GM21381 (cell line): ENCODE data around the gene MT4.
"Not testable (repeated sequence)": the region's sequence is repeated elsewhere in the genome, so short reads cannot be mapped to it uniquely, and the experiment has no call there.

Source experiments
- ATAC-seq: cut with Tn5 transposase; IDR thresholded peaks from one replicate; pipeline ENCODE4 v1.9.1; 2021; ENCODE audit warnings: mild to moderate bottlenecking, moderate library complexity; ENCODE audit not compliant: unreplicated experiment

Gene MT4

DNA sequence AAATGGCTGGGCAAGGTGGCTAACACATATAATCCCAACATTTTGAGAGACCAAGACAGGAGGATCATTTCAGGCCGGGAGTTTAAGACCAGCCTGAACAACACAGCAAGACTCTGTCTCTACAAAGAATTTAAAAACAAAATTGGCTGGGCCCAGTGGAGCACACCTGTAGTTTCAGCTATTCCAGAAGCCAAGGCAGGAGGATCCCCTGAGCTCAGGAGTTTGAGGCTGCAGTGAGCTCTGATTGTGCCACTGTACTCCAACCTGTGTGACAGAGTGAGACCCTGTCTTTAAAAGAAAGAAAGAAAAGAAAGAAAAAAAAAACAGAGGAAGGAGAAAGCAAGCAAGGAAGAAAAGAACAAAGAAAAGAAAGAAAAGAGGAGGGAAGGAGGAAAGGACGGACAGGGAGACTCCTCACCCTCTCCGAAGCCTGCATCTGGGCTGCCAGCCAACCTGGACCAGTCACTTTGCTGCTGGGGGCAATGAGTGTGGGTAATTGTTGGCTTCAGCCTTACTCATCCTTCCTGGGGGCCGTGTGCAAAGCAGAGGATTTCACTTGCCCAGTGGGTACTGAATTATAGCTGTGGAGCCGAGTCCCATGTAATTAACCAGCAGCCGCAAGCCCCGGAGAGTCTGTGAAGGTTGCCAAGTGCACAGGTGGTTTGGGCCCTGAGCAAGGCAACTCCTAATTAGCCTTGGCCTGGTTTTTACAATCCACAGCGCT lies 6.7 kb upstream of the MT4 start:
- no peak for ATAC-seq

DNA sequence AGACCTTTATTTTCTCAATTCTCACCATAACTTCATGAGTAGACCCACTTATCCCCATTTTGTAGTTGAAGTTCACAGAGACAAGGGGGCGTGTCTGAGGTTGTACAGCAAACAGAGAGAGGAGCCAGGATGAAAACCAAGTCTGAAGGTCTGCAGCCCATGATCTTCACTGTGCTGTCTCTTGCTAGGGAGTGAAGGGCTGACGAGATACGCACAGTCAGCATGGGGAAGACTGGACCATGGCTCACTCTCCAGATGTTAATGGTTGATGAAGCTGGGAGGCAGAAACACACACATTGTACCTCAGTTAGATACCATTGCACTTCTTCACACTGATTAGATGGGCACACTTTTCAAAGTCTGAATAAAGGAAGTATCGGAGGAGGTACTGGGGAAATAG lies 5.8 kb upstream of the MT4 start:
- ATAC-seq = no peak

DNA sequence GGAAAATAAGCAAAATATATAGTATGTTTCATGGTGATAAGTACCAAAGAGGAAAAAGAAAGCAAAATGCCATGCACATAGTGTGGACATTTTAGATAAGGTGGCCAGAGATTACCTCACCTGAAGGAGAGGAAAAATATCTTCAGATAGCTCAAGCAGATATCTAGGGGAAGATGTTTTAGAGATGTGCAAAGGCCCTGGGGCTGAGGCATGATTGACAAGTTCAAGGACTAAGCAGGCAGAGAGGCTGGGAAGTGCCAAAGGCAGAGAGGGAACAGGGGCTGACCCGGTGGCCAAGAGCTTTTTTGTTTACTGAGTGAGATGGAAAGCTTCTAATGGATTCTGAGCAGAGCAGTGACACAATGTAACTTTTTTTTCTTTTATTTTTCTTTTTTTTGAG lies 4.4 kb upstream of the MT4 start:
- no peak for ATAC-seq

DNA sequence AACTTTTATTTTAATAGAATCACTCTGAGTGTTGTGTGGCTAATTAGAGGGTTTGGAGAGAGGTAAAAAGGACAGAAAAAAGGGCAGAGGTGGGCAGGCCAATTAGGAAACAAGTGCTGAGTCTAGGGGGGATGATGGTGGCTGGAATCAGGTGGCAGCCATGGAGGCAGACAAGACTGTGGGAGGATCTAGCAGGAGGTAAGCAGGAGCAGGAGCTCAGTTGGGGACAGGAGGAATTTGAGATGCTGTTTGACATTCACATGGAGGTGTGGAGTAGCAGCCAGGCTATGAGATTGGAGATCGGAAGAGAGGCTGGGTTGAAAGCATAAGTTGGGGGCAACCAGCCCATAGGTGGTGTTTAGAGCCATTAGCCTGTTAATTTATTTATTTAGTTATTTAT lies 3.7 kb upstream of the MT4 start:
- no peak for ATAC-seq

DNA sequence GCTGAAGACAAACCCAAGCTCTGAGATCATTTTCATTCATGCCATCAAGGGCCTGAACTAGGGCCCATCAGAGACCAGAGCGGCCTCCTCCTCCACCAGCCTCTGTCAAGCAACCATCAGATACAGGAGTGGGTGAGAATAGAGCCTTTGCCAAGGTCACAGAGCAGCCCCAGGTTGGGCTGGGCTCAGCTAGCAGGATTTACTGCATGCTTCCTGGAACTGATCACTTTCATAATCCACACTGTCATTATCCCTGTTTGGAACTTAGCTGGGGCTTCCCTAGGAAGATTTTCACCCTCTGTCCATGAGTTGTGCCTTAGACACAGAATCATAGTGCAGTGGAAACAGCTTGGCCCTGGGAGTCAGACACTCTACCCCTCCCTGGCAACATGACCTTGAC lies 5.1 kb downstream of the MT4 start:
- ATAC-seq = no peak

DNA sequence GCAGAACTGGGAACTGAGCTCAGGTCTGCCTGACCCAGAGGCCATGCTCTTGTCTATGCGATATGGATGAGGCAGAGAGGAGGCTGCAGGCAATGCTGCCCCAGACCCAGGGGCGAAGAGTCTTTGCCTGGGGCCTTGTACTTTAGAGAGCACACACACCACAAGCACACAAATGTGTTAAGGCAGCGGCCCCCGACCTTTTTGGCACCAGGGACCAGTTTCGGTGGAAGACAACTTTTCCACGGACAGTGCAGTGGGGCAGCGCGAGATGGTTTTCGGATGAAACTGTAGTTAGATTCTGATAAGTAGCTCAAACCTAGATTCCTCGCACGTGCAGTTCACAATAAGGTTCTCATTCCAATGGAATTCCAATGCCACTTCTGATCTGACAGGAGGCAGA lies 6.7 kb downstream of the MT4 start:
- no peak for ATAC-seq

DNA sequence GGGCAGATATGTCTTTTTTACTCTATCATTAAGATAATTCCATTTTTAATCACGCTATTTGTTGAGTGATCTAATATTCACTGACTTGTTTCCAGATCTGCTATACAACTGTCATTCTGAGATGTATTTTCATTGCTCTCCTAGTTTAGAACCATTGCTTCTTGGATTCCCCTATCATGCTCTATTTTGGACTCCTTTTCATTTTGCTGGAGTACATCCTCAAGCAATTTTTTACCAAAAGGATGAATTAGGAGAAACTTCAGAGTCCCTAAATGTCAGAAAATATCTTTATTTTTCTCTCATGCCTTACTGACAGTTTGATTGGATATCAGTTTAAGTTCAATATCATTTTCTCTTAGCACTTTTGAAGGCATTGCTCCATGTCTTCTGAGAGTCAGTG lies 9.8 kb downstream of the MT4 start:
- ATAC-seq = no peak

DNA sequence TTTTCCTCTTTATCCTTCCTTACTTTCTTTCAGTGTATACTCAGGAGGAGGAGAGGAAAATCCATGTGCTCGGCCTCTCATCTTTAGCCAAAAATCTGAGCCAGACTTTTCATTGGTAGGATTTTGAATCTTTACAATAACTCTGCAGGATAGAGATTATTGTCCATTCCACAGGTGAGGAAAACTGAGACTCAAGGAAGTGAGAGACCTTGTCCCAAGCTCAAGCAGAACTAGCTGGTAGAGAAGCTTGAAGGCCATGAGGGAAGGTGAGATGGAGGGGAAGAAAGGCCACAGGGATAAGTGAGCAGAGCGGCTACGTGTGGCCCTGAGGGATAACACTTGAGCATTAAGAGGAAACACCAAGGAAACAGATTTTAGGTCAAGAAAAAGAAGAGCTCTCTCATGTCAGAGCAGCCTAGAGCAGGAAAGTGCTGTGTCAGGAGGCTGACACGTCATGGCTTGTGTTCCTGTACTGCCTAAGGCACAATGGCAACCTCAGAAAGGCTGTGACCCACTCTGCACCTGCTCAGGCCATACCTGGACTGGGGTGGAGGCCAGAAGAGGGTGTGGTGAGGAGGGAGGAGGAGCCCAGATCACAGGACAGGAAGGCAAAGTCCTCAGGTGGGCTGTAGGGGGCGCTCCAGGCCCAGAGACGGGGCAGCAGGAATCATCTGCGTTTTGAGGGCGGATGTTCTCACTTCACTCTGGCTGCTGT lies 11.9 kb downstream of the MT4 start:
- ATAC-seq = peak; percentile 84

DNA sequence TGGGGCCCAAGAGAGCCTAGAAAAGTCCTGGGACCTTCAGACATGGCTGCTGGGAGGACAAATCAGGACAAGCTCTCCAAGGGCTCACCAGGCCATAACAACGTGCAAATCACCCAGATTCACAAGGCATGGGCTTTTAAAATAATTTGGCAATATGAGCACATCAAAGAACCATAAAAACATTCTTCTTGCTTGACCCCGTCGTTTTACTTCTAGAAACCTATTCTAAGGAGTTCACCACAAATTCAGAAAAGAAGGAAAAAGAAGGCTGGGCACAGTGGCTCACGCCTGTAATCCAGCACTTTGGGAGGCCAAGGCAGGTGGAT lies 12.4 kb downstream of the MT4 start:
- no peak for ATAC-seq

DNA sequence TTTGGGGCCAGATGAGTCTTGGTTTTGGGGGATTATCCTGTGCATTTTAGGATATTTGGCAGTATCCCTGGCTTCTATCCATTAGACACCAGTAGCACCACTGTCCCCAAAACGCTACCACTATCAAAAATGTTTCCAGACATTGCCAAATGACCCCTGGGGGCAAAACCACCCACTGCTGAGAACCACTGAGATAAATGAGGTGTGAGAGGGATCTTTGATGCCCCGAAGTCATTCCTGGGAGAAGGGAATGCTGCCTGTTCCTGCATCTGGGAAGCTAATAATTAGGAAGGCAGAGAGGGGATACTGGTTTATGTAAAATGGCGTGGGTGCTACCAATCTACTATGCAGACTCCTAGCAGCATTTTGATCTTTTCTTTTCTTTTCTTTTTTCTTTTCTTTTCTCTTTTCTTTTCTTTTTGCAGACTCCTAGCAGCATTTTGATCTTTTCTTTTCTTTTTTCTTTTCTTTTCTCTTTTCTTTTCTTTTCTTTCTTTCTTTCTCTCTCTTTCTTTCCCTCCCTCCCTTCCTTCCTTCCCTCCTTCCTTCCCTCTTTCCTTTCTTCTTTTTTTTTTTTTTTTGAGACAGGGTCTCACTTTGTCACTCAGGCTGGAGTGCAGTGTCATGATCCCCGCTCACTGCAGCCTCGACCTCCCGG lies 15.6 kb downstream of the MT4 start:
- no peak for ATAC-seq

DNA sequence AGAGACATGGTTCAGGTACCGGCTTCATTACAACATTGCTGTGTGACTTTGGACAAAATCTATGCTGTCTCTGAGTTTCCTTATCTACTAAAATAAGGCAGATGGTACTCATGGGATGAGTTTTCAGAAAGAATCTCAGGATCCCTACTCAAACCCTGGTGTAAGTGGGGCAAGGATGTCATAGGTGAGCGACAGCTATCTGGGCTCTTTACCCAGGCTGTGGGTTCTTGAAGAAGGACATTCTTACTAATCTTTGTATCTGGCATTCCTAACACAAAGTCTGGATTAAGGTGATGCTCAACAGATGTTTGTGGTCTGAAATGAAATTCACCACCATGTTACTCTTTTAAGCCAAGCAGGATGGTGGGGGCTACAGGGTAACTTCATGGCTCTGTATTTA lies 18.0 kb downstream of the MT4 start:
- not testable (repeated sequence) for ATAC-seq

DNA sequence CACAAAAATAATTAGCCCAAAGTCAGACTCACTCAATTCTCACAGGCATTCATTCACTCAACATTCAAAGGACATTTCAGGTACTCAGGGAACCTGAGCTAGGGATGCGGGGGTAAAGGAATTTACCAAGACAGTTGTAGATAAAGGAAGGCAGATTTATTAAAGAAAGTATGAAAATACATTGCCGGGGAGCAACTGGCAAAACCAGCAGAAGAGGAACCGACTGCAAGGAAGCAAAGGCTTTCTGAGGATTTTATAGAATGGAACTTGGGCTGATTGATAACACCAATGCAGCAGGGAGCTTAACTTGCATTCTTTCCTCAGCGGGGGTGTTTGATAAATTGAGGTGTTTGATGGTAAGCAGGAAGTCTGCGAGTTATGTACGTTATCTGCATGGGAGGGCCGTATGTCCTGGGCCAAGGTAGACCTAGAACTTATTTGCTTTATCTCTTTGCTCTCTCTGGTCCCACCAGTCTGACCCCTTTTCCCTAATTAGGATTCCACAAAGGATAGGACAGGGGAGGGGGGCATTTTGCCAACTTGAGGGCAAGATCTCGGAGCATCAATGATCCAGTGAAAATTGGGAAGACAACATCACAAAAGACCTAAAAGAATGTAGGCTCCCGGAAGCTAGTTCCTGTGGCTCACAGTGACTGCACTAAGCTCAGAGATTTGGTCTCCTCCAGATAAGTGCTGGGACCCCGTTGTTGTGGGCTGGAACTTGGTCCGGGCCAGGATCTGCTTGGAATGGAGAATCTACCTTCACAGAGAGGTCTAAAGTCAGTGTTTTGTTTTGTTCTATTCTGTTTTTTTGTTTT lies 18.7 kb downstream of the MT4 start:
- ATAC-seq = no peak

DNA sequence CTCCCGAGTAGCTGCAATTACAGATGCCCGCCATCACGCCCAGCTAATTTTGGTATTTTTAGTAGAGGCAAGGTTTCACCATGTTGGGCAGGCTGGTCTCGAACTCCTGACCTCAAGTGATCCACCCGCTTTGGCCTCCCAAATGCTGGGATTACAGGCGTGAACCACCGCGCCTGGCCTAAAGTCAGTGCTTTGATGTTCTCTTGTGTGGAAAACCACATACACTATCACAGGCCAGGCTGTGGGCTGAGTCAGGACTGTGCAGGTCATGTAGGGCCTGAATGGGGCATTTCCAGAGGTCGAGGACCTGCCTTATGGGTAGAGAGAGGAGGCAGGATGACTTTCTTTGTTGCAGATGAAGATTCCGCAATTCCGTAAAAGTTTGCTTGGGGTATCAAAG lies 19.4 kb downstream of the MT4 start:
- no peak for ATAC-seq

DNA sequence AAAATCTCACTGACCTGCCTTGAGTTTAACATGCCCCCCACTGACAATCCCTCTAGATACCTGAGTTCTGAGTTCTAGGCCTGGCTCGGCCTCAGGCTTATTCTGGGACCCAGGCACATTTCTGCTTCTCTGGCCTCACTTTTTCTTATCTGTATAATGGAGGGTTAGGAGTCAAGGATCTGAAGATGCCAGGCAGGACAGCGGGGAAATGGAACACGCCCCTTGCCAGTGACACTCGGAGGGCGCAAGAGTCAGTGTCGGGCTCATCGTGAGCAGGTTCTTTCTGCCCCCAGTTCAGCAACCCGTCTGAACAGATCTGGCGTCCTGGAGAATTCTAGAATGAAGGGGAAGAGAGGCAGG lies 23.9 kb downstream of the MT4 start:
- no peak for ATAC-seq

DNA sequence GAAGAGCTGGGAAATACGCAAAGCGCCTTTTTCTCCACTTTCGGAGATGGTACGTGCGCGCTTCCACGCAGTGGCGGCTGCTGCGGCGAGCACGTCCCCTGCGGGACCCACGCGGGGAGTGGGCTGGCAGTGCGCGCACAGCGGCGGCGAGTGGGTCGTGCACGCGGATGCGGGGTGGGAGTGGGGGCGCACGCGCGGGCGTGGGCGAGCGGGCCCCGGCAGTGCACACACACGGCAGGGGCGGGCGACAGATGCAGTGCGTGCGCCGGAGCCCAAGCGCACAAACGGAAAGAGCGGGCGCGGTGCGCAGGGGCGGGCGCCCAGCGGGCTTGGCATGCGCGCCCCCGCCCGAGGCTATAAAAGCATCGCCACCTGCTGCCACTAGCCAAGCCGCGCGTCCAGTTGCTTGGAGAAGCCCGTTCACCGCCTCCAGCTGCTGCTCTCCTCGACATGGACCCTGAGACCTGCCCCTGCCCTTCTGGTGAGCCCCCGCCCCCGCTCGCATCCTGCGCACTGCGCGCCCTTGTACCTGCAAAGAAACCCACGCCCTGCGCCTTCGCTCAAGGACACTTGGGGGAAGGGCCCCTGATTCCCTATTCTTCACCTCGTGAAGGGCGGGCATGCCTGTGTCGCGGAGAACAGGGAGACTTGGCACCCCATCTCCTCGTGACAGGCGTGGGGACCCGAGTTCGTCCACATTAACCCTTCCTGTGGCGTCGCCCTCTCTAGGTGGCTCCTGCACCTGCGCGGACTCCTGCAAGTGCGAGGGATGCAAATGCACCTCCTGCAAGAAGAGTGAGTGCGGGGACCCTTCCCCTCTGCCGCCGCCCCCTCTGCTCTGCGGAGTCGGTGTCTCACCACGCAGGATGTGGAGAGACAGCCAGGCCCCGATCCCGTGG lies 24.5 kb downstream of the MT4 start, which contains the start of gene MT3:
Gene MT3 (plus strand): TSS at position 388 of the 899 bp plus-strand sequence. CDS start 63 bp downstream, at position 451.
- ATAC-seq = no peak

DNA sequence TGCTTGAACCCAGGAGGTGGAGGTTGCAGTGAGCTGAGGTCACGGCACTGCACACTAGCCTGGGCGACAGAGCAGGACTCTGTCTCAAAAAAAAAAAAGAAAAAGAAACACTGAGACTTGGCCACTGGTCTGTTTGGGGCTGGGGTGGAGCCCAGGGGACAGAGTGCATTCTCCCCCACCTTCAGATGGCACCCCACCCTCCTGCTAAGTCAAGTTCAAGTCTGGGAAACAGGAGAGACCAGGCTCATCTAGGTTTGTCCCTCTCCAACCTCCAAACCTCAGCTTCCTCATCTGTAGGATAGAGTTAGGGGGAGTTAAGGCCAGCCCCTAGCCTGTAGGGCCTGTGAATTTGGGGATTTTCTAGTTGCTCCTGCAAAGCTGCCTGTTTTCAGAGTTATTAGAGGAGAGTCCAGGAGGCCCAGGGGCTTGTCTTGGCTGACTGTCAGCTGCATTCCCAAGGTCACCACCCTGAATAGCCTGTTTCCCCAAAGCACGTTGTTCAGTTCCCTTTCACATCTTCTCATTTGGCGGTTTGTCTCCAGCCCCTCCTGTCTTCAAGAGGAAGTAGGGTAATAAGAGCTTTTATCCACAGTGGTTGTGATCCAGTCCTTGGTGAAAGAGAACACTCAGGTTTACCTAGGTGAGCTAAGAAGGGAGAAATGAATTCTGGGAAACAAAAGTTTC lies 26.6 kb downstream of the MT4 start:
- ATAC-seq = no peak

DNA sequence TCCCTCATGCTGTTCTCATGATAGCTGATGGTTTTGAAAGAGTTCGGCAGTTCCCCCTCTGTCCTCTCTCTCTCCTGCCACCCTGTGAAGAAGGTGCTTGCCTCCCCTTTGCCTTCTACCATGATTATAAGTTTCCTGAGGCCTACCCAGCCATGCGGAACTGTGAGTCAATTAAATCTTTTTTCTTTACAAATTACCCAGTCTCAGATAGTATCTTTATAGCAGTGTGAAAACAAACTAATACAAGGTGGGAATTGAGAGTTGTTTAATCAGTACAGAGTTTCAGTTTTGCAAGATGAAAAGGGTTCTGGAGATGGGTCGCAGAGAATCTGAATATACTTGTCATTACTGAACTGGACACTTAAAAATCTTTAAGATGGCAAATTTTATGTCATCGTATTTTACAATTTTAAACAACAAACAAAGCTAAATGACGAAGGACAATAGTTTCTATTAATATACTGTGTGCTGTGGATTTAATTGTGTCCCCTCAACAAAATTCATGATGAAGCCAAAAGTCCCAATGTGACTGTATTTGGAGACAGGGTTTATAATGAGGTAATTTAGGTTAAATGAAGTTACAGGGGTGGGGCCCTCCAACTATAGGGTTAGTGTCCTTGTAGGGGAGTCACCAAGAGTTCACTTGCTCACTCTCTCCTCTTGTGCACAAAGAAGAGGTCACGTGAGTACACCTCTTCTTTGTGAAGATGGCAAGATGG lies 28.9 kb downstream of the MT4 start:
- ATAC-seq = no peak

DNA sequence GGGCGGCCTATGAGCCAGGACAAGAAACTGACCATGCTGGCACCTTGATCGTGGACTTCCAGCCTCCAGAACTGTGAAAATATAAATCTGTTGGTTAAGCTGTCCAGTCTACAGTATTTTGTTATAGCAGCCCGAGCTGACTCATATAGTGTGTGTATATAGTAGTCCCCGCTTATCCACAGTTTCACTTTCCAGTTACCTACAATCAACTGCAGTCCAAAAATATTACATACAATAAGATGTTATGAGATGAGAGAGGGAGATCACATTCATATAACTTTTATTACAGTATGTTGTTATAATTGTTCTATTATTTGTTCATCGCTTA lies 29.4 kb downstream of the MT4 start:
- no peak for ATAC-seq

DNA sequence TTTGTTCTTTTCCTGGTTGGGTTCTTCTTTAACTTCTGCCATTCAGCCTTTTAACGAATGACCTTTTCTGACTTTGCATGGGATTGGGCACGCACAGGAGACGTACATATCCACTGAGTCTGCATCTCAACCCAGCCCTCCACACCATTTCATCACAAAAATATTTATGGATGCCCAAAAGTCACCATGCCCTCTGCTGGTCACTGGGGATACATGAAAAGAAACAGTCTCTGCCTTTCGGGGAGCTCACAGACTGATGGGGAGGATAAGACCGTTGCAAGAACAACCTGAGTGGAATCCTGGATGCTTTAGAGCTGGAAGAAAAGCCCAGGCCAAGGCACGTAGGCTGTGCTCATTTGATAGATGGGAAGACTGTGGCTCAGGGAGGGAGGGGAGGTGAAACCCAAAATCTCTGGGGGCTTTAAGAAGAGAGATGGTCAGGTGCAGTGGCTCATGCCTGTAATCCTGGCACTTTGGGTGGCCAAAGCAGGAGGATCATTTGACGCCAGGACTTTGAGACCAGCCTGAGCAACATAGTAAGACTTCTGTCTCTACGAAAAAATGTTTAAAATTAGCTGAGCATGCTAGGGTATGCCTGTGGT lies 35.6 kb downstream of the MT4 start:
- ATAC-seq = no peak
